Activated naive CD8-positive, alpha-beta T cell treated with anti-CD3 and anti-CD28 coated beads, Interleukin-2, amount 10 ng/mL, durations not matched to agents 7 days and 5 days (primary cell): ENCODE measurements around the gene LRP10. TPM values are rescaled to one million over a fixed set of nuclear protein-coding genes. Genes with fewer than 3 reads are reported as not detected.

ENCODE experiments used
- ATAC-seq: fragments of 150-1000 bp; cut with Tn5 transposase; one replicate; pipeline ENCODE4 v1.10.0; 2021; ENCODE audit warnings: low read depth, moderate library complexity
- POLR2A ChIA-PET: fragments of 350-600 bp; sonication (Branson Sonifier 250); formaldehyde crosslinking; loops from one replicate; lab custom pipeline; 2021; ENCODE audit warnings: antibody characterized with exemption; lab: Charles Lee
- DNase-seq: peaks from one replicate; pipeline ENCODE4 v3.0.0; 2021
- H3K27ac Mint-ChIP-seq: one replicate; pipeline ENCODE4 v1.8.0; 2022; ENCODE audit warnings: mild to moderate bottlenecking, mixed read lengths
- H3K27me3 Mint-ChIP-seq: one replicate; pipeline ENCODE4 v1.8.0; 2022; ENCODE audit warnings: mild to moderate bottlenecking, moderate library complexity, mixed read lengths
- H3K36me3 Mint-ChIP-seq: one replicate; pipeline ENCODE4 v1.8.0; 2021; ENCODE audit warnings: mild to moderate bottlenecking, mixed read lengths
- H3K4me1 Mint-ChIP-seq: one replicate; pipeline ENCODE4 v1.8.0; 2021; ENCODE audit warnings: mixed read lengths
- H3K4me3 Mint-ChIP-seq: one replicate; pipeline ENCODE4 v1.8.0; 2022; ENCODE audit warnings: mild to moderate bottlenecking, moderate library complexity, mixed read lengths
- H3K9me3 Mint-ChIP-seq: one replicate; pipeline ENCODE4 v1.8.0; 2021; ENCODE audit warnings: mixed read lengths
- total RNA-seq, 2 experiments: library from RNA; stranded (reverse); gene quantifications; one replicate each; pipeline ENCODE4 v1.2.3, GENCODE V29; 2021

LRP10 gene
- total RNA-seq, 2 experiments from 2014 or later: 59.9 to 63.1 TPM

DNA sequence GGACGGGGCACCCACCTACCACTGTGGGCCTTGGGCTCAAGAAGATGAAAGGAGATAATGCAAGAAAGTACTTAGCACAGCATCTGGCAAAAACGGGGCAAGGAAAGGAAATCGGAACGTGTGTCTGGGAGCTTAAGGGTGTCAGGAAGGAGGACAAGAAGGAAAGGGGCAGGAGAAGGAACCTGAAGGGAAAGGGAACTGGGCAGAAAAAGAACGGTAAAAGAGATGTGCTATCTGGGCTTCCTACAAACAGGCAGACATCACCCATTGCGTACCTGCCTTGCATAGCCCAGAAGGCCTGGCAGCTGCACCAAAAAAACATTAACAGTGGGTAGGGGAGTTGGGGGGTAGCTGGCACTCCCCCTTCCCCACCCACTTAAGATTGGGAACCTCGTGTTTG, 10.5 kb downstream of the LRP10 start:
- H3K27ac Mint-ChIP-seq: no peak overlapping the region
- H3K27me3 Mint-ChIP-seq: peaks cover 25% of the 10 kb centered on the region
- POLR2A ChIA-PET: interaction anchor here (1.2 to 1.6 kb wide), 5 partner anchors 11 to 74 kb away, joined by 3 to 6 read pairs (median 4); partner anchors contain the start of genes LRP10 and RBM23
- no peak overlapping the region for H3K4me3 Mint-ChIP-seq
- H3K9me3 Mint-ChIP-seq: no peaks in the 10 kb centered on the region
- DNase-seq: no peak
- no peak for ATAC-seq
- H3K36me3 Mint-ChIP-seq: peaks cover 7% of the 10 kb centered on the region
- H3K4me1 Mint-ChIP-seq: peaks cover 11% of the 10 kb centered on the region

- Mint-ChIP-seq H3K27ac (no peak overlapping the region), H3K36me3 (peaks cover 7% of the 10 kb centered on the region), H3K4me1 (peaks cover 16% of the 10 kb centered on the region), H3K4me3 (no peak overlapping the region), H3K9me3 (no peaks in the 10 kb centered on the region), H3K27me3 (peaks cover 25% of the 10 kb centered on the region)
- DNase-seq (no peak), ATAC-seq (no peak)
- POLR2A ChIA-PET: interaction anchor here (1.2 to 2.7 kb wide), 6 partner anchors 10 to 73 kb away, joined by 3 to 13 read pairs (median 4); partner anchors contain the start of genes LRP10 and RBM23
These were observed 11.1 kb downstream of the LRP10 start for GRCh38 chr14:22882529-22883172.

DNA sequence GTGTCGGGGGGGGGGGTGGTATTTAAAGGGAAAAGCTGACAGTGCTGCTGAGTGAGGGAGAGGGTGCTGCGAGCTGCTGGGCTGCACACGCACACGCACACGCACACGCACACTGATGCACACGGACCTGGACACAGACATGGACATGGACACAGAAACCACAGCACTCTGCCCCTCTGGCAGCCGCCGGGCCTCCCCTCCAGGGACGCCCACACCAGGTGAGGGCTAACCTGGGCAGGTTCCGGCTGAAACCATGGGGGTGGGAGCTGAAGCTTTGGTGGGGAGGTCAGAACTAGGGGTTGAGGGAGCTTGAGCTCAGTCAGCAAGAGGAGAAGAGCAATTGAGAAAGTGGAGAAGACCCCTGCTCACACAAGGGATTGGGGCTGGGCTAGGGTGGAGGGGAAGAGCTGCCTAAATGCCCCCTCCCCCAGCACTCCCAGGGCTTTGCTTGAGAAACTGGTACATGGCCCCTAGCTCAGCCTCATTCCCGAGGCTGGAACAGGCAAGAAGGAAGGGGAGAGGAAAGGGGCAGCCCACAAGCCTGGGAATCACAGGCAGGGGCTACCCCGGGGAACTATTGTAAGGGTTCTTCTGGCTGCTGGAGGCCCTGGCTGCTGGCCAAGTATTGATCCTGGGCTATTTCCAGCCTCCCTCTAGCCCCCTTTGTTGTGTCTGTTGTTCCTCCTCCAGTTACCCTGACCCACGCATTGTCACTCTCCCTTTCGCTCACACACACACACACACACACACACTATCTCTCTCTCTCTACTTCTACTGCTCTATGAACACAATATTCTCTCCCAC, 11.8 kb downstream of the LRP10 start, which contains the start of gene REM2:
TSS of gene REM2 (plus strand) at position 50 of the 804 bp plus-strand sequence. CDS start at position 116, 66 bp downstream.
- H3K4me1 Mint-ChIP-seq: peaks cover 18% of the 10 kb centered on the region
- peaks cover 25% of the 10 kb centered on the region for H3K27me3 Mint-ChIP-seq
- no peak for DNase-seq
- no peak for ATAC-seq
- no peak within 1 kb of the TSS for H3K27ac Mint-ChIP-seq
- POLR2A ChIA-PET: interaction anchor here (1.2 to 2.7 kb wide), 3 partner anchors 10 to 24 kb away, joined by 4 to 13 read pairs (median 5); no protein-coding TSS in a partner anchor
- H3K9me3 Mint-ChIP-seq: no peaks in the 10 kb centered on the region
- H3K36me3 Mint-ChIP-seq: peaks cover 2% of the 10 kb centered on the region
- no peak within 1 kb of the TSS for H3K4me3 Mint-ChIP-seq

- POLR2A ChIA-PET: interaction anchor here (1.3 to 2.7 kb wide), 2 partner anchors 11 to 13 kb away, joined by 5 to 13 read pairs; no protein-coding TSS in a partner anchor
- Mint-ChIP-seq H3K4me1 (peaks cover 20% of the 10 kb centered on the region), H3K27me3 (peaks cover 25% of the 10 kb centered on the region), H3K36me3 (no peaks in the 10 kb centered on the region), H3K4me3 (no peak overlapping the region), H3K27ac (no peak overlapping the region), H3K9me3 (no peaks in the 10 kb centered on the region)
- DNase-seq (no peak), ATAC-seq (no peak)
These were observed 12.7 kb downstream of the LRP10 start for GRCh38 chr14:22884076-22884737.

- Mint-ChIP-seq H3K4me1 (peaks cover 20% of the 10 kb centered on the region), H3K27me3 (peaks cover 25% of the 10 kb centered on the region), H3K36me3 (no peaks in the 10 kb centered on the region), H3K9me3 (no peaks in the 10 kb centered on the region), H3K4me3 (no peak overlapping the region), H3K27ac (no peak overlapping the region)
- DNase-seq (no peak), ATAC-seq (no peak)
- POLR2A ChIA-PET: interaction anchor here (1.5 to 2.7 kb wide), 2 partner anchors 12 to 32 kb away, joined by 4 to 13 read pairs; no protein-coding TSS in a partner anchor
These were observed 13.4 kb downstream of the LRP10 start for GRCh38 chr14:22884738-22885523.

DNA sequence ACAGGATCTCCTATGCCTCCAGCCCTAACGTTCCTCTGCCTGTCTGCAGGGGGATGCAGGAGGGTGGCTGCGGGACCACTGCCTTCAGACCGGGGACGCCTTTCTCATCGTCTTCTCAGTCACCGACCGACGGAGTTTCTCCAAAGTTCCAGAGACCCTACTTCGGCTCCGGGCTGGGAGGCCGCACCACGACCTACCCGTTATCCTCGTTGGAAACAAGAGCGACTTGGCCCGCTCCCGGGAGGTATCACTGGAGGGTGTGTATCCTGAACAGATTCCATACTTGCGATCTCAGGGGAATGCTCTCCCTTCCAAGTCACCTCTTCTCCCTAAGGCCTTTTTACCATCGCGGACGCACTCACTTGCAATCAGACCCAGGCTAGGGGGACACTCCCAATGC, 14.4 kb downstream of the LRP10 start:
- no peak for DNase-seq
- H3K4me3 Mint-ChIP-seq: peak overlapping the region; percentile 36
- H3K27ac Mint-ChIP-seq: peak overlapping the region; percentile 18
- H3K36me3 Mint-ChIP-seq: no peaks in the 10 kb centered on the region
- ATAC-seq: no peak
- H3K4me1 Mint-ChIP-seq: peaks cover 23% of the 10 kb centered on the region
- POLR2A ChIA-PET: interaction anchor here (1.0 to 2.9 kb wide), 4 partner anchors 14 to 33 kb away, joined by 3 to 27 read pairs (median 6); partner anchors contain the start of genes LRP10 and RBM23
- no peaks in the 10 kb centered on the region for H3K9me3 Mint-ChIP-seq
- H3K27me3 Mint-ChIP-seq: peaks cover 25% of the 10 kb centered on the region

GRCh38 chr14:22886500-22887259, 15.1 kb downstream of the LRP10 start:
- peak; percentile 77 for ATAC-seq
- H3K4me1 Mint-ChIP-seq: peaks cover 23% of the 10 kb centered on the region
- no peaks in the 10 kb centered on the region for H3K36me3 Mint-ChIP-seq

DNA sequence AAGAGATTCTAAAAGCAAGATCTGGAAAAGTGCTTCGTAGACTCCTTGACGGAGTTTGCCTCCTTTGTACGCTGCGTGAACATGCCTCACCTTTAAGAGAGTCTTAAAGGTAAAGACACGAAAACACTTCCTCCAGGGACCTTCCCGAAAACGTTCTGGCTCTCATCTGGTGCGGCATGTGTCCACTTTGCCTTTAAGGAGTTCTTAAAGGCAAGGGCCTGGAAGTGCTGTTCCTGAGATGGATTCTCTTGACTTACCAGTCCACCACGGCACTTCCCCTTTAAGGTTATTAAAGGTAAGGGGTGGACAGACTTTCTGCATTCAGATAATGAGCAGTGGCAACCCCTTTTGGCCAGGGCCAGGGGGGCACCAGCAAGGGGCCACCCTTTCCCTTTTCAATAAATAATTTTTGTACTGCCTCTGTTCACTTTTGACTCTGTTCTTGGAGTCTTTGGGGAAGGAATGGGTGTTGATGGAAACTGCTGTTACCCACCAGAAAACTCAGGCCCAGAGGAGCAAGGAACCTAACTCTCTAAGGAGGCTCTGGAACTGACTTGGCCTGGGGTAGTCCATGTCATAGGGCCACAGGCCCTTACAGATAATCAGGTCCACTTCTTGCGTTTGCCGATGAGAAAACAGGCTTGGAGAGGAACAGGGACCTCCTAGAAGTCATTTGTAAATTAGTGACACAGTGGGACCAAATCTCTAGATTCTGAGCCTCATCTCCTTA, 15.9 kb downstream of the LRP10 start:
- H3K36me3 Mint-ChIP-seq: no peaks in the 10 kb centered on the region
- POLR2A ChIA-PET: interaction anchor here (1.0 to 2.9 kb wide), 4 partner anchors 9 to 57 kb away, joined by 3 to 27 read pairs (median 5); partner anchors contain the start of gene LRP10
- H3K4me1 Mint-ChIP-seq: peaks cover 23% of the 10 kb centered on the region
- H3K9me3 Mint-ChIP-seq: no peaks in the 10 kb centered on the region
- ATAC-seq (peak; percentile 19), DNase-seq (no peak)
- H3K27me3 Mint-ChIP-seq: peaks cover 25% of the 10 kb centered on the region
- H3K4me3 Mint-ChIP-seq: peak overlapping the region; percentile 85
- H3K27ac Mint-ChIP-seq: peak overlapping the region; percentile 74

More at GRCh38 chr14:22886500-22887259, 15.1 kb downstream of the LRP10 start:
- POLR2A ChIA-PET: interaction anchor here (1.0 to 2.9 kb wide), 6 partner anchors 8 to 56 kb away, joined by 3 to 27 read pairs (median 4); partner anchors contain the start of genes LRP10 and RBM23
- Mint-ChIP-seq H3K27ac (peak overlapping the region; percentile 74), H3K4me3 (peak overlapping the region; percentile 85), H3K9me3 (no peaks in the 10 kb centered on the region), H3K27me3 (peaks cover 25% of the 10 kb centered on the region)
- DNase-seq: peak; percentile 81

DNA sequence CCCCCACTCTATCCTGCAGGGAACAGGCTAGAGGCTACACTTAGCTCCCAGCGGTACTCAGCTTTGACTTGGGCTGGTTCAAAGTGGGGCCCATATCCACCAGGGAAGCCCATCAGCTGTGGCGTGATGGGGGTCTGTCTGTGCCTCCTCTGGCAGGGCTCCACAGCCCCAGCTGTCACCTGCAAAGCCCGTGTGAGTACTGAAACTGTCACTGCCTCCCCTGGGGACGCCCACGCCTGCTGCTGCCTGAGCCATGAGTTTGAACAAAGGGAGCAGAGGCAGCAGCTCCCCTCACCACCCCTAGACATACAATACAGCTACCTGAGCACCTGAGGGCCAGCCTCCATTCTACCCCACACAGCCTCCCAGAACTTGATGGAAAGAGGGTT, 16.4 kb downstream of the LRP10 start:
- Mint-ChIP-seq H3K4me3 (no peak overlapping the region), H3K27me3 (peaks cover 20% of the 10 kb centered on the region), H3K4me1 (peaks cover 23% of the 10 kb centered on the region), H3K36me3 (no peaks in the 10 kb centered on the region), H3K9me3 (no peaks in the 10 kb centered on the region), H3K27ac (no peak overlapping the region)
- POLR2A ChIA-PET: interaction anchor here (2.9 kb wide), 1 partner anchor 16 kb away, joined by 27 read pairs; the partner anchor contains the start of gene LRP10
- DNase-seq (no peak), ATAC-seq (no peak)

GRCh38 chr14:22888662-22889061, 17.1 kb downstream of the LRP10 start:
- Mint-ChIP-seq H3K27me3 (peaks cover 17% of the 10 kb centered on the region), H3K27ac (no peak overlapping the region), H3K4me1 (peaks cover 23% of the 10 kb centered on the region), H3K36me3 (no peaks in the 10 kb centered on the region), H3K9me3 (no peaks in the 10 kb centered on the region), H3K4me3 (no peak overlapping the region)
- DNase-seq: no peak
- POLR2A ChIA-PET: interaction anchor here (0.6 to 2.9 kb wide), 2 partner anchors 16 to 43 kb away, joined by 3 to 27 read pairs; partner anchors contain the start of gene LRP10
- no peak for ATAC-seq

DNA sequence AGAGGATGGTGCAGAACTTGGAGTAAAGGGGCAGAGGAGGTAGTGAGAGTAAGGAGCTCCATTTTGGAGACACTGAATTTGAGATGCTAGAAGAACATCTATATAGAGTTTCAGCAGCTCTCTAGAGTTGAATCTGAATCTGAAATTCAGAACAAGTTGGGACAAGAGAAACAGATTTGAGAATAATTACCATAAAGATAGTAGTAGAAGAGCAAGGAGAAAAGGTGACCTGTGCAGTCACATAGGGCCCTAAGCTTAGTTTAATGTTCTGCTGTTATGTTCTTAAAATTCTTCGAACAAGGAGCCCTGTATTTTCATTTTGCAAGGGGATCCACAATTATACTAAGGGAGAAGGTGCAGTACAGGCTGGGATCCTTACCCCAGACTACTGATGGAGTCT, 18.9 kb downstream of the LRP10 start:
- H3K9me3 Mint-ChIP-seq: no peaks in the 10 kb centered on the region
- DNase-seq (no peak), ATAC-seq (no peak)
- H3K4me3 Mint-ChIP-seq: no peak overlapping the region
- H3K27ac Mint-ChIP-seq: no peak overlapping the region
- H3K4me1 Mint-ChIP-seq: peaks cover 16% of the 10 kb centered on the region
- peaks cover 8% of the 10 kb centered on the region for H3K27me3 Mint-ChIP-seq
- H3K36me3 Mint-ChIP-seq: no peaks in the 10 kb centered on the region
- POLR2A ChIA-PET: interaction anchor here (0.7 to 1.1 kb wide), 3 partner anchors 12 to 297 kb away, joined by 3 to 6 read pairs (median 4); no protein-coding TSS in a partner anchor
